ENCODE results near the gene LYG1. TPM values are rescaled to one million over a fixed set of nuclear protein-coding genes. Genes with fewer than 3 reads are reported as not detected.
"Not testable (repeated sequence)": the region's sequence is repeated elsewhere in the genome, so short reads cannot be mapped to it uniquely, and the experiment has no call there.

LYG1 gene
- total and polyA plus RNA-seq, 3 experiments from 2014 or later, result 1.0 to 1.1 TPM; not detected in 1

GRCh38 chr2:99297994-99298393 is 3.0 kb downstream of the LYG1 start:
- POLR2A ChIA-PET, result no interaction called here
- CTCF ChIA-PET, result interaction anchor here (1.7 kb wide), 1 partner anchor 261 kb away, joined by 3 read pairs; no protein-coding TSS in a partner anchor

GRCh38 chr2:99285526-99285925 is 15.5 kb downstream of the LYG1 start:
- Mint-ChIP-seq H3K36me3 (peaks cover 9 to 29% (median 12%) of the 10 kb centered on the region in 3 donors), H3K9me3 (peaks cover 0 to 1% (median under 1%) of the 10 kb centered on the region in 5 donors), H3K4me3 (no peak overlapping the region), H3K27ac (no peak overlapping the region), H3K27me3 (no peaks in the 10 kb centered on the region), H3K4me1 (no peaks in the 10 kb centered on the region)
- H3K27me3 ChIP-seq (ENCODE audit: insufficient read depth, low read length, poor library complexity, severe bottlenecking), result no peaks in the 10 kb centered on the region
- H3K36me3 ChIP-seq (ENCODE audit: insufficient read depth, low read length), result no peaks in the 10 kb centered on the region
- H3K4me1 ChIP-seq (ENCODE audit: insufficient read depth, low read length), result no peaks in the 10 kb centered on the region
- CTCF ChIA-PET, result no interaction called here
- POLR2A ChIA-PET, result no interaction called here
- no peak for DNase-seq
- no peak overlapping the region for H3K27ac ChIP-seq (ENCODE audit: low read depth, low read length)
- H3K9me3 ChIP-seq (ENCODE audit: low read length), result no peaks in the 10 kb centered on the region
- H3K4me3 ChIP-seq (ENCODE audit: low read length), result no peak overlapping the region

More at GRCh38 chr2:99297994-99298393, 3.0 kb downstream of the LYG1 start:
- peaks cover 8 to 26% (median 17%) of the 10 kb centered on the region in 3 donors for H3K36me3 Mint-ChIP-seq
- H3K27ac Mint-ChIP-seq, result no peak overlapping the region
- no peaks in the 10 kb centered on the region for H3K4me1 ChIP-seq (ENCODE audit: insufficient read depth, low read length)
- no peak for DNase-seq
- H3K36me3 ChIP-seq (ENCODE audit: insufficient read depth, low read length), result no peaks in the 10 kb centered on the region
- no peak overlapping the region for H3K27ac ChIP-seq (ENCODE audit: low read depth, low read length)
- H3K4me3 ChIP-seq (ENCODE audit: low read length), result no peak overlapping the region
- H3K4me1 Mint-ChIP-seq, result no peaks in the 10 kb centered on the region
- H3K27me3 Mint-ChIP-seq, result no peaks in the 10 kb centered on the region
- H3K9me3 Mint-ChIP-seq, result no peaks in the 10 kb centered on the region
- no peaks in the 10 kb centered on the region for H3K9me3 ChIP-seq (ENCODE audit: low read length)
- no peak overlapping the region for H3K4me3 Mint-ChIP-seq
- H3K27me3 ChIP-seq (ENCODE audit: insufficient read depth, low read length, poor library complexity, severe bottlenecking), result no peaks in the 10 kb centered on the region

GRCh38 chr2:99279969-99280695 is 20.9 kb downstream of the LYG1 start:
- H3K36me3 ChIP-seq (ENCODE audit: insufficient read depth, low read length), result no peaks in the 10 kb centered on the region
- H3K27ac Mint-ChIP-seq, result no peak overlapping the region
- no peaks in the 10 kb centered on the region for H3K27me3 Mint-ChIP-seq
- DNase-seq, result no peak
- peaks cover 5 to 33% (median 30%) of the 10 kb centered on the region in 3 donors for H3K36me3 Mint-ChIP-seq
- no peak overlapping the region for H3K4me3 Mint-ChIP-seq
- POLR2A ChIA-PET, result no interaction called here
- H3K4me3 ChIP-seq (ENCODE audit: low read length), result no peak overlapping the region
- no peak overlapping the region for H3K27ac ChIP-seq (ENCODE audit: low read depth, low read length)
- H3K9me3 ChIP-seq (ENCODE audit: low read length), result no peaks in the 10 kb centered on the region
- CTCF ChIA-PET, result no interaction called here
- H3K9me3 Mint-ChIP-seq, result peaks cover 0 to 11% (median 8%) of the 10 kb centered on the region in 5 donors
- no peaks in the 10 kb centered on the region for H3K4me1 Mint-ChIP-seq
- no peaks in the 10 kb centered on the region for H3K4me1 ChIP-seq (ENCODE audit: insufficient read depth, low read length)
- no peaks in the 10 kb centered on the region for H3K27me3 ChIP-seq (ENCODE audit: insufficient read depth, low read length, poor library complexity, severe bottlenecking)

- Mint-ChIP-seq H3K27ac (no peak overlapping the region), H3K36me3 (peaks cover 5 to 30% (median 26%) of the 10 kb centered on the region in 3 donors), H3K9me3 (peaks cover 0 to 11% (median 8%) of the 10 kb centered on the region in 5 donors), H3K4me3 (no peak overlapping the region), H3K27me3 (no peaks in the 10 kb centered on the region), H3K4me1 (no peaks in the 10 kb centered on the region)
- Histone ChIP-seq H3K9me3 (ENCODE audit: low read length) (no peaks in the 10 kb centered on the region), H3K4me3 (ENCODE audit: low read length) (no peak overlapping the region), H3K36me3 (ENCODE audit: insufficient read depth, low read length) (no peaks in the 10 kb centered on the region), H3K27me3 (ENCODE audit: insufficient read depth, low read length, poor library complexity, severe bottlenecking) (no peaks in the 10 kb centered on the region), H3K27ac (ENCODE audit: low read depth, low read length) (no peak overlapping the region), H3K4me1 (ENCODE audit: insufficient read depth, low read length) (no peaks in the 10 kb centered on the region)
- ChIA-PET POLR2A (no interaction called here), CTCF (no interaction called here)
- no peak for DNase-seq
Observed at GRCh38 chr2:99278793-99279291, 22.2 kb downstream of the LYG1 start.

GRCh38 chr2:99278195-99278765 is 22.7 kb downstream of the LYG1 start:
- CTCF ChIA-PET; H3K4me1 ChIP-seq (ENCODE audit: insufficient read depth, low read length); H3K27me3 Mint-ChIP-seq; H3K27ac Mint-ChIP-seq; H3K4me1 Mint-ChIP-seq; H3K9me3 ChIP-seq (ENCODE audit: low read length); H3K36me3 ChIP-seq (ENCODE audit: insufficient read depth, low read length); H3K27me3 ChIP-seq (ENCODE audit: insufficient read depth, low read length, poor library complexity, severe bottlenecking); POLR2A ChIA-PET; H3K4me3 ChIP-seq (ENCODE audit: low read length); H3K4me3 Mint-ChIP-seq; DNase-seq; H3K27ac ChIP-seq (ENCODE audit: low read depth, low read length): not testable (repeated sequence)
- Mint-ChIP-seq H3K9me3 (peaks cover 0 to 11% (median 8%) of the 10 kb centered on the region in 5 donors), H3K36me3 (peaks cover 3 to 28% (median 23%) of the 10 kb centered on the region in 3 donors)

GRCh38 chr2:99275882-99276281 is 25.1 kb downstream of the LYG1 start:
- Histone ChIP-seq H3K27ac (ENCODE audit: low read depth, low read length) (no peak overlapping the region), H3K36me3 (ENCODE audit: insufficient read depth, low read length) (no peaks in the 10 kb centered on the region), H3K4me1 (ENCODE audit: insufficient read depth, low read length) (no peaks in the 10 kb centered on the region), H3K27me3 (ENCODE audit: insufficient read depth, low read length, poor library complexity, severe bottlenecking) (no peaks in the 10 kb centered on the region), H3K4me3 (ENCODE audit: low read length) (no peak overlapping the region), H3K9me3 (ENCODE audit: low read length) (no peaks in the 10 kb centered on the region)
- no peak overlapping the region for H3K4me3 Mint-ChIP-seq
- H3K27me3 Mint-ChIP-seq, result no peaks in the 10 kb centered on the region
- ChIA-PET POLR2A (no interaction called here), CTCF (no interaction called here)
- peaks cover 0 to 27% (median 18%) of the 10 kb centered on the region in 5 donors for H3K9me3 Mint-ChIP-seq
- DNase-seq, result no peak
- peaks cover 3 to 36% (median 15%) of the 10 kb centered on the region in 3 donors for H3K36me3 Mint-ChIP-seq
- no peaks in the 10 kb centered on the region for H3K4me1 Mint-ChIP-seq
- no peak overlapping the region for H3K27ac Mint-ChIP-seq

GRCh38 chr2:99261242-99261641 is 39.8 kb downstream of the LYG1 start:
- CTCF ChIA-PET, result no interaction called here
- Histone ChIP-seq H3K9me3 (ENCODE audit: low read length) (no peaks in the 10 kb centered on the region), H3K27me3 (ENCODE audit: insufficient read depth, low read length, poor library complexity, severe bottlenecking) (no peaks in the 10 kb centered on the region), H3K27ac (ENCODE audit: low read depth, low read length) (no peak overlapping the region), H3K4me1 (ENCODE audit: insufficient read depth, low read length) (no peaks in the 10 kb centered on the region), H3K4me3 (ENCODE audit: low read length) (no peak overlapping the region), H3K36me3 (ENCODE audit: insufficient read depth, low read length) (no peaks in the 10 kb centered on the region)
- Mint-ChIP-seq H3K36me3 (peaks cover 3 to 7% (median 4%) of the 10 kb centered on the region in 3 donors), H3K9me3 (no peaks in the 10 kb centered on the region), H3K4me1 (no peaks in the 10 kb centered on the region), H3K27ac (no peak overlapping the region), H3K4me3 (no peak overlapping the region), H3K27me3 (peaks cover 0 to 1% of the 10 kb centered on the region in 2 donors)
- POLR2A ChIA-PET, result no interaction called here
- no peak for DNase-seq

GRCh38 chr2:99260184-99260583 is 40.8 kb downstream of the LYG1 start:
- Mint-ChIP-seq H3K4me1 (no peaks in the 10 kb centered on the region), H3K36me3 (peaks cover 3 to 8% (median 4%) of the 10 kb centered on the region in 3 donors), H3K9me3 (no peaks in the 10 kb centered on the region), H3K27ac (no peak overlapping the region), H3K4me3 (no peak overlapping the region), H3K27me3 (peaks cover 0 to 1% of the 10 kb centered on the region in 2 donors)
- Histone ChIP-seq H3K36me3 (ENCODE audit: insufficient read depth, low read length) (no peaks in the 10 kb centered on the region), H3K4me3 (ENCODE audit: low read length) (no peak overlapping the region), H3K9me3 (ENCODE audit: low read length) (no peaks in the 10 kb centered on the region), H3K27me3 (ENCODE audit: insufficient read depth, low read length, poor library complexity, severe bottlenecking) (no peaks in the 10 kb centered on the region), H3K4me1 (ENCODE audit: insufficient read depth, low read length) (no peaks in the 10 kb centered on the region), H3K27ac (ENCODE audit: low read depth, low read length) (no peak overlapping the region)
- POLR2A ChIA-PET, result no interaction called here
- CTCF ChIA-PET, result no interaction called here
- no peak for DNase-seq
